HepG2 (cell line): Measurements from ENCODE around the gene AGAP1. TPM values are rescaled to one million over a fixed set of nuclear protein-coding genes. Genes with fewer than 3 reads are reported as not detected.

Experiments
- ATAC-seq: fragments of 200-7000 bp; cut with Tn5 transposase; 3 replicates; pipeline ENCODE4 v1.9.1; 2020; ENCODE audit warnings: mild to moderate bottlenecking, moderate library complexity
- BruUV-seq: library from RNA; stranded (reverse); fragments of 400-500 nt; replicated peaks from 2 replicates; lab custom pipeline; 2021; lab: Mats Ljungman, UMichigan
- CTCF ChIA-PET: fragments of 300-600 bp; formaldehyde crosslinking; extraction: SDS; loops from one replicate; lab custom pipeline; 2021; ENCODE audit warnings: low total read pairs, inconsistent platforms, low intra/inter-chr PET ratio; lab: Yijun Ruan, JAX
- POLR2A ChIA-PET: fragments of 350-600 bp; sonication (Branson Sonifier 250); formaldehyde crosslinking; loops from one replicate; lab custom pipeline; 2020; ENCODE audit warnings: antibody characterized with exemption, inconsistent platforms; lab: Yijun Ruan, JAX
- DNase-seq: peaks from one replicate; pipeline ENCODE4 v3.0.0-alpha.2; 2015; ENCODE audit warnings: low spot score
- FAIRE-seq: peaks from 3 replicates; lab custom pipeline; 2011; peaks lifted over from hg19 to GRCh38; lab: Jason Lieb, UNC
- H2AFZ ChIP-seq: one replicate; pipeline ENCODE4 v1.6.1; 2011; ENCODE audit warnings: low read length, inconsistent platforms
- H3K27ac ChIP-seq: fragments of 300-600 bp; 3 replicates; pipeline ENCODE4 v1.8.0; 2011; ENCODE audit warnings: mixed run types, mild to moderate bottlenecking, mixed read lengths, low read length, inconsistent platforms; ENCODE audit not compliant: insufficient read depth; ENCODE audit errors: extremely low read length
- H3K27me3 ChIP-seq, 2 experiments: fragments of 200-600 bp in 1 of 2; 2 replicates in 1 of 2; 3 replicates in 1 of 2; pipeline versions ENCODE4 v1.6.0 to v1.8.0; 2011; ENCODE audit warnings: low read length in 2 of 2, mild to moderate bottlenecking in 2 of 2, moderate library complexity in 2 of 2, inconsistent platforms in 1 of 2; ENCODE audit not compliant: insufficient read depth in 2 of 2, control insufficient read depth in 1 of 2
- H3K36me3 ChIP-seq, 2 experiments: fragments of 200-600 bp in 1 of 2; replicated peaks in 1 of 2; 2 replicates in 1 of 2; 3 replicates in 1 of 2; pipeline versions ENCODE4 v1.5.1 to v1.8.0; 2011; ENCODE audit warnings: low read length in 2 of 2, inconsistent platforms in 1 of 2; ENCODE audit not compliant: insufficient read depth in 2 of 2, control insufficient read depth in 1 of 2
- H3K4me1 ChIP-seq: 2 replicates; pipeline ENCODE4 v1.5.1; 2012; ENCODE audit warnings: low read length, inconsistent platforms; ENCODE audit not compliant: insufficient read depth
- H3K4me2 ChIP-seq: 2 replicates; pipeline ENCODE4 v1.6.0; 2011; ENCODE audit warnings: low read depth, low read length, inconsistent platforms
- H3K4me3 ChIP-seq, 3 experiments: fragments of 200-600 bp in 1 of 3; sonication (generic), shearing (Covaris generic) in 1 of 3; replicated peaks in 1 of 3; 2 replicates each; pipeline ENCODE4 v1.5.1; 2011 to 2016; ENCODE audit warnings: low read length in 3 of 3, inconsistent platforms in 2 of 3, low read depth in 2 of 3, mild to moderate bottlenecking in 2 of 3, control low read depth in 1 of 3, mixed read lengths in 1 of 3; ENCODE audit not compliant: insufficient read depth in 1 of 3
- H3K79me2 ChIP-seq: one replicate; pipeline ENCODE4 v1.6.1; 2011; ENCODE audit warnings: low read length, inconsistent platforms; ENCODE audit not compliant: insufficient read depth
- H3K9ac ChIP-seq: 2 replicates; pipeline ENCODE4 v1.6.0; 2011; ENCODE audit warnings: mild to moderate bottlenecking, low read depth, low read length, inconsistent platforms; ENCODE audit not compliant: insufficient read depth
- H3K9me3 ChIP-seq: 2 replicates; pipeline ENCODE4 v1.5.1; 2012; ENCODE audit warnings: mild to moderate bottlenecking, low read length
- H4K20me1 ChIP-seq: 2 replicates; pipeline ENCODE4 v1.6.0; 2011; ENCODE audit warnings: inconsistent platforms, mild to moderate bottlenecking, low read length, moderate library complexity; ENCODE audit not compliant: insufficient read depth
- CBX2 ChIP-seq, 2 experiments: fragments of 200-600 bp in 1 of 2; sonication (generic); formaldehyde crosslinking in 1 of 2; IDR thresholded peaks; 2 replicates each; pipeline versions ENCODE4 v1.7.0 to v1.8.1; 2018 to 2022; ENCODE audit warnings: low read depth in 2 of 2, low read length in 1 of 2, mild to moderate bottlenecking in 1 of 2, missing genetic modification reagents in 1 of 2
- GRHL1 ChIP-seq: sonication (generic); formaldehyde crosslinking; conservative IDR thresholded peaks from 2 replicates; pipeline ENCODE4 v1.8.0; 2022; ENCODE audit warnings: missing genetic modification reagents
- MAFK ChIP-seq, 2 experiments: IDR thresholded peaks in 1 of 2; conservative IDR thresholded peaks in 1 of 2; 2 replicates each; pipeline ENCODE4 v1.6.1; 2011; ENCODE audit warnings: improper control_type of control experiment in 2 of 2, low read length in 2 of 2
- STAT5B ChIP-seq: sonication (generic); formaldehyde crosslinking; IDR thresholded peaks from 2 replicates; pipeline ENCODE4 v1.4.0; 2020; ENCODE audit warnings: missing genetic modification reagents
- TOE1 ChIP-seq: sonication (generic); formaldehyde crosslinking; IDR thresholded peaks from 2 replicates; pipeline ENCODE4 v1.4.0; 2020; ENCODE audit warnings: mild to moderate bottlenecking, missing genetic modification reagents
- ZNF264 ChIP-seq: sonication (generic); formaldehyde crosslinking; IDR thresholded peaks from 2 replicates; pipeline ENCODE4 v1.4.0; 2020; ENCODE audit warnings: missing genetic modification reagents
- ZNF350 ChIP-seq: sonication (generic); formaldehyde crosslinking; IDR thresholded peaks from 2 replicates; pipeline ENCODE4 v1.4.0; 2020; ENCODE audit warnings: mild to moderate bottlenecking, low read depth, missing genetic modification reagents, borderline replicate concordance
- ZNF460 ChIP-seq: sonication (generic); formaldehyde crosslinking; IDR thresholded peaks from 2 replicates; pipeline ENCODE4 v1.5.1; 2020; ENCODE audit warnings: missing genetic modification reagents, mild to moderate bottlenecking, borderline replicate concordance
- WGBS: methylation state at CpG from one replicate; pipeline ENCODE4 v1.1.6; 2017; ENCODE audit warnings: low lambda C conversion rate; 5-methylcytosine and 5-hydroxymethylcytosine counted together
- in situ Hi-C: cut with HindIII; loops from 2 replicates; pipeline ENCODE4 v1.10.0; 2017; ENCODE audit warnings: low pct_unique_long_range_greater_than_20kb; ENCODE audit not compliant: extremely low pct_ligation_motif_present
- intact Hi-C: fragments of 100-400 bp; cut with micrococcal nuclease; formaldehyde crosslinking; loops from one replicate; pipeline ENCODE4 v1.10.0; 2022; ENCODE audit not compliant: unreplicated experiment
- polyA plus RNA-seq, 8 experiments: library from polyadenylated mRNA; depleted of rRNA in 3 of 8; stranded (reverse) in 7 of 8; unstranded in 1 of 8; fragments of >200 nt; fragmentation: Illumina TruSeq in 4 of 8; extraction: Trizol in 4 of 8; gene quantifications; 2 replicates each; pipeline versions ENCODE4 v1.2.1 to v1.2.3, GENCODE V29; 2011 to 2016; ENCODE audit warnings: low read depth in 4 of 8, missing spikeins in 1 of 8, mixed read lengths in 1 of 8; ENCODE audit not compliant: insufficient read depth in 1 of 8
- total RNA-seq, 5 experiments: library from RNA; depleted of rRNA; stranded (reverse); fragments of >200 nt; fragmentation: Illumina TruSeq; extraction: Trizol; gene quantifications; 2 replicates each; pipeline ENCODE4 v1.2.3, GENCODE V29; 2016; ENCODE audit warnings: low read depth in 1 of 5

Gene AGAP1
- total and polyA plus RNA-seq, 2 of the 13 experiments (the other 11 are each of a cell fraction or from before 2014, with no cell fraction given), result 21.2 to 32.7 TPM

DNA sequence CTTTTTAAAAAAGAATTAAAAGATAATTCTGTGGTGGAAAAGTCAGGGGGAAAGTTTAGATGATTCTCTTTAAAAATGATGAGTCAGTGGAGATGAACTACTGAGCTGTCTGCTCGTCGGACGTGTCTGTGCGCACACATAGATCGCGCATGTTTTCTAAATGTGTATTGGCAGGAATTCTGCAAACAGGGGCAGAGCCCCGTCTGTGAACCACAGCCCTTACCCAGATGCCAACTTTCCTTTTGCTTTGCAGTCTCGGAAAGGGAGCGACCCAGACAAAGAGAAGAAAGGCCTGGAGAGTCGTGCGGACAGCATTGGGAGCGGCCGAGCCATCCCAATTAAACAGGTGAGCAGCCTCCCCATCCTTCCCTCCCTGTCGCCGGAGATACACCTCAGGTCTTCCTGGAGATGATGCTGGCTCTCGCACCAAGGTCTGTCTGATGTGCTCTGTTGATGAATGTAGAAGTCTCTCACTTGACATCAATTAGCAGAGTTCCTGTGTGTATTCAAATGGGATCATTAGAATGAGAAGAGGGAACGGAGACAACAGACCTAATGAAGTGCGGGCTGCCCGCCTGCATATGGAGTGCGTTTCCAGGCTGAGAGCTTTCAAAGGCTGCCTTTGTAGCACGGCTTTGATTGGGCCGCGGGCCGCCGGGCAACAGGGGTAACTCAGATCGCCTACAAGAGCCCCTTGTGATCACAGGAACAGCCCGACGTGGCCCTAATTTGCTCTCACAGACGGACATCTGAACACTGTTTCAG is 313.3 kb downstream of the AGAP1 start:
- Histone ChIP-seq H3K9me3 (no peaks in the 10 kb centered on the region), H3K4me2 (no peak overlapping the region), H3K9ac (no peak overlapping the region), H3K27me3 (no peaks in the 10 kb centered on the region), H2AFZ (no peak overlapping the region), H3K4me3 (no peak overlapping the region), H3K36me3 (peaks cover 28 to 66% of the 10 kb centered on the region in 2 experiments), H3K27ac (no peak overlapping the region), H3K4me1 (no peaks in the 10 kb centered on the region), H4K20me1 (no peaks in the 10 kb centered on the region), H3K79me2 (no peaks in the 10 kb centered on the region)
- ChIA-PET CTCF (no interaction called here), POLR2A (no interaction called here)
- intact Hi-C loops (no loop called here), in situ Hi-C loops (no loop called here)
- TF ChIP-seq MAFK (conservative IDR thresholded peaks at IDR 0.05 in 1 of 2, IDR thresholded peaks at IDR 0.05 in 1 of 2; ENCODE audit: low read length in 2 of 2) (peak in 1 of 2 experiments; percentile 16; a peak in 2 of 4 replicates), CBX2 (IDR thresholded peaks at IDR 0.05; ENCODE audit: low read depth, low read length) (no peak), CBX2 (CRISPR knock-in tag; IDR thresholded peaks at IDR 0.05; ENCODE audit: low read depth) (no peak)
- 97% methylated on average over 29 of the region's 29 CpGs for whole genome bisulfite sequencing
- BruUV-seq, result no TSS peak
- DNase-seq (no peak), FAIRE-seq (no peak), ATAC-seq (no peak)

GRCh38 chr2:235808366-235808765 is 314.5 kb downstream of the AGAP1 start:
- Histone ChIP-seq H3K36me3 (peaks cover 31 to 75% of the 10 kb centered on the region in 2 experiments), H4K20me1 (no peaks in the 10 kb centered on the region), H3K27ac (no peak overlapping the region), H3K4me1 (no peaks in the 10 kb centered on the region), H3K79me2 (no peaks in the 10 kb centered on the region), H3K27me3 (no peaks in the 10 kb centered on the region), H3K4me2 (no peak overlapping the region), H3K9ac (no peak overlapping the region), H2AFZ (no peak overlapping the region), H3K9me3 (no peaks in the 10 kb centered on the region), H3K4me3 (no peak overlapping the region)
- intact Hi-C loops (no loop called here), in situ Hi-C loops (no loop called here)
- ATAC-seq (no peak), DNase-seq (no peak), FAIRE-seq (no peak)
- TF ChIP-seq TOE1 (CRISPR knock-in tag) (no peak), ZNF264 (CRISPR knock-in tag) (no peak), ZNF350 (CRISPR knock-in tag) (no peak), STAT5B (no peak), GRHL1 (CRISPR knock-in tag) (no peak), ZNF460 (CRISPR knock-in tag) (no peak)
- POLR2A ChIA-PET, result no interaction called here
- 98% methylated on average over 10 of the region's 10 CpGs for WGBS
- no TSS peak for BruUV-seq
- CTCF ChIA-PET, result no interaction called here
